ENCODE results near the gene ATP2A3.

DNA sequence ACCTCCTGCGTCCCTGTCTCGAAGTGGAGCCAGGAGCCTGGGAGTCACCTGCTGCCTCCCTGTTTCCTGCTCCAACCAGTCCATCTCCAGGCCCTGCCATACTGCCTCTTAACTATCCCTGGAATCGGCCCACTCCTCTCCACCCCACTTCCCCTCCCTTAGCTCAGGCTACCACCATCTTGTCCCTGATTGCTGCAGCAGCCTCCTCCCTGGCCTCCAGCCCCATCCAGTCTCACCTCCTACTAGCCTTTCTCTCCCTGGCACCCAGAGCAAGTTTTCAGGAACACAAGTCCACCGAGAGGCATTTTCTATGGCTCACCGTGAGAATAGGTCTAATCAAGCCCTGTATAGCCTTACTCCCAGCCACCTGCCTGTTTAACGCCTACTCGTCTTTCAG is 70.5 kb downstream of the ATP2A3 start:
- TF ChIP-seq POLR2AphosphoS5 (IDR thresholded peaks at IDR 0.05) (no peak), CTCF (IDR thresholded peaks at IDR 0.05) (no peak), EP300 (IDR thresholded peaks at IDR 0.05) (no peak), POLR2A (IDR thresholded peaks at IDR 0.05) (no peak)
